PC-9 (cell line): ENCODE data around the gene ZNF438. TPM values are rescaled to one million over a fixed set of nuclear protein-coding genes. Genes with fewer than 3 reads are reported as not detected.

ENCODE experiments used
- BruUV-seq: library from RNA; stranded (reverse); fragments of 400-500 nt; replicated peaks from 2 replicates; lab custom pipeline; 2021; lab: Mats Ljungman, UMichigan
- CTCF ChIA-PET: fragments of 300-600 bp; sonication (Branson Sonifier 250); formaldehyde crosslinking; loops from one replicate; lab custom pipeline; 2022; ENCODE audit warnings: antibody characterized with exemption; lab: Charles Lee
- POLR2A ChIA-PET: fragments of 300-600 bp; sonication (Branson Sonifier 250); formaldehyde crosslinking; loops from one replicate; lab custom pipeline; 2022; ENCODE audit warnings: antibody characterized with exemption; ENCODE audit not compliant: unreplicated experiment; lab: Charles Lee
- DNase-seq, 2 experiments: peaks; one replicate each; pipeline versions ENCODE4 v3.0.0 to v3.0.0-alpha.2; 2015 to 2022; ENCODE audit warnings: mixed read lengths in 1 of 2
- H2AFZ ChIP-seq: fragments of 200-600 bp; sonication (generic); 2 replicates; pipeline ENCODE4 v1.8.1; 2017; ENCODE audit warnings: antibody characterized with exemption
- H3F3A ChIP-seq: fragments of 200-600 bp; sonication (generic); 2 replicates; pipeline ENCODE4 v1.8.1; 2017; ENCODE audit warnings: antibody characterized with exemption, mild to moderate bottlenecking, low read depth; ENCODE audit not compliant: insufficient read depth
- H3K27ac ChIP-seq: fragments of 200-600 bp; sonication (generic); 2 replicates; pipeline ENCODE4 v1.6.1; 2016; ENCODE audit warnings: mixed run types
- H3K27me3 ChIP-seq: fragments of 200-600 bp; sonication (generic); 2 replicates; pipeline ENCODE4 v1.6.1; 2016; ENCODE audit warnings: low read depth, mixed run types; ENCODE audit not compliant: insufficient read depth
- H3K36me3 ChIP-seq: fragments of 200-600 bp; sonication (generic); 2 replicates; pipeline ENCODE4 v1.6.1; 2016; ENCODE audit warnings: low read depth, mixed run types
- H3K4me1 ChIP-seq: fragments of 200-600 bp; sonication (generic); replicated peaks from 2 replicates; pipeline ENCODE4 v1.6.1; 2016; ENCODE audit warnings: mixed run types; ENCODE audit not compliant: insufficient read depth
- H3K4me2 ChIP-seq: fragments of 200-600 bp; sonication (generic); 2 replicates; pipeline ENCODE4 v1.6.1; 2017; ENCODE audit warnings: mixed run types
- H3K4me3 ChIP-seq: fragments of 200-600 bp; sonication (generic); 2 replicates; pipeline ENCODE4 v1.6.1; 2016; ENCODE audit warnings: mixed run types
- H3K79me2 ChIP-seq: fragments of 200-600 bp; sonication (generic); 2 replicates; pipeline ENCODE4 v1.6.1; 2017; ENCODE audit warnings: low read depth, mixed run types
- H3K9me2 ChIP-seq: fragments of 200-600 bp; sonication (generic); 2 replicates; pipeline ENCODE4 v1.8.1; 2017; ENCODE audit warnings: mild to moderate bottlenecking; ENCODE audit not compliant: insufficient read depth
- H3K9me3 ChIP-seq: fragments of 200-600 bp; sonication (generic); 2 replicates; pipeline ENCODE4 v1.8.1; 2016; ENCODE audit warnings: low read depth; ENCODE audit not compliant: insufficient read depth
- H4K20me1 ChIP-seq: fragments of 200-600 bp; sonication (generic); 2 replicates; pipeline ENCODE4 v1.8.1; 2017; ENCODE audit not compliant: insufficient read depth
- CTCF ChIP-seq: fragments of 200-600 bp; sonication (generic); conservative IDR thresholded peaks from 2 replicates; pipeline ENCODE4 v1.6.1; 2017; ENCODE audit warnings: mixed run types, antibody characterized with exemption, mild to moderate bottlenecking, moderate library complexity
- EZH2 ChIP-seq: fragments of 200-600 bp; sonication (generic); IDR thresholded peaks from 2 replicates; pipeline ENCODE4 v1.8.0; 2017; ENCODE audit warnings: antibody characterized with exemption, low read depth
- intact Hi-C: fragments of 100-400 bp; cut with micrococcal nuclease; formaldehyde crosslinking; loops from one replicate; pipeline ENCODE4 v1.10.0; 2022; ENCODE audit not compliant: unreplicated experiment
- total RNA-seq: library from RNA; stranded (reverse); gene quantifications from 2 replicates; pipeline ENCODE4 v1.2.3, GENCODE V29; 2021

The ZNF438 gene
- total RNA-seq, 1 experiment from 2014 or later = 4.7 TPM

- BruUV-seq = no TSS peak
- Histone ChIP-seq H3F3A (no peaks in the 10 kb centered on the region), H3K27me3 (no peaks in the 10 kb centered on the region), H4K20me1 (no peaks in the 10 kb centered on the region), H3K9me3 (no peaks in the 10 kb centered on the region), H2AFZ (no peak overlapping the region), H3K4me2 (no peak overlapping the region), H3K79me2 (no peaks in the 10 kb centered on the region), H3K9me2 (no peaks in the 10 kb centered on the region), H3K4me1 (no peaks in the 10 kb centered on the region), H3K27ac (no peak overlapping the region), H3K4me3 (no peak overlapping the region), H3K36me3 (no peaks in the 10 kb centered on the region)
- intact Hi-C loops = no loop called here
- TF ChIP-seq EZH2 = no peak
- no peak for TF ChIP-seq CTCF
- DNase-seq = no peak
- ChIA-PET CTCF (no interaction called here), POLR2A (interaction anchor here (0.5 kb wide), 1 partner anchor 491 kb away, joined by 18 read pairs; no protein-coding TSS in a partner anchor)
These were observed 211.2 kb downstream of the ZNF438 start for GRCh38 chr10:30820261-30820991.

GRCh38 chr10:30819341-30820181 lies 212.1 kb downstream of the ZNF438 start:
- Histone ChIP-seq H3K27ac (no peak overlapping the region), H3K4me2 (no peak overlapping the region), H2AFZ (no peak overlapping the region), H3K36me3 (no peaks in the 10 kb centered on the region), H3F3A (no peaks in the 10 kb centered on the region), H3K9me3 (no peaks in the 10 kb centered on the region), H3K27me3 (no peaks in the 10 kb centered on the region), H3K4me3 (no peak overlapping the region), H4K20me1 (no peaks in the 10 kb centered on the region), H3K79me2 (no peaks in the 10 kb centered on the region), H3K9me2 (no peaks in the 10 kb centered on the region), H3K4me1 (no peaks in the 10 kb centered on the region)
- ChIA-PET CTCF (interaction anchor here (0.6 kb wide), 1 partner anchor 147 kb away, joined by 6 read pairs; no protein-coding TSS in a partner anchor), POLR2A (interaction anchor here (0.5 kb wide), 1 partner anchor 168 kb away, joined by 3 read pairs; no protein-coding TSS in a partner anchor)
- TF ChIP-seq CTCF (no peak), EZH2 (no peak)
- DNase-seq = no peak
- intact Hi-C loops = no loop called here
- no TSS peak for BruUV-seq

- 0 out of 2 replicates have a peak, but pooled peaks cover under 1% of the 10 kb centered on the region for H3F3A ChIP-seq
- POLR2A ChIA-PET = interaction anchor here (0.5 kb wide), 1 partner anchor 169 kb away, joined by 3 read pairs; no protein-coding TSS in a partner anchor
- no peak overlapping the region for H3K4me2 ChIP-seq
- CTCF ChIA-PET = interaction anchor here (0.6 kb wide), 1 partner anchor 147 kb away, joined by 6 read pairs; no protein-coding TSS in a partner anchor
- H3K36me3 ChIP-seq = no peaks in the 10 kb centered on the region
- H3K9me2 ChIP-seq = no peaks in the 10 kb centered on the region
- H3K27me3 ChIP-seq = no peaks in the 10 kb centered on the region
- H3K4me3 ChIP-seq = no peak overlapping the region
- no peak for DNase-seq
- TF ChIP-seq CTCF = no peak
- no peak for TF ChIP-seq EZH2
- intact Hi-C loops = no loop called here
- H3K9me3 ChIP-seq = no peaks in the 10 kb centered on the region
- H4K20me1 ChIP-seq = no peaks in the 10 kb centered on the region
- no TSS peak for BruUV-seq
- H3K27ac ChIP-seq = no peak overlapping the region
- H2AFZ ChIP-seq = no peak overlapping the region
- H3K79me2 ChIP-seq = no peaks in the 10 kb centered on the region
- H3K4me1 ChIP-seq = peaks cover 6% of the 10 kb centered on the region; the same call in 1 of the 2 replicates
These were observed 212.8 kb downstream of the ZNF438 start for GRCh38 chr10:30818854-30819253.
